IMR-90 (cell line): Measurements from ENCODE around the gene MRPL9. TPM values are rescaled to one million over a fixed set of nuclear protein-coding genes. Genes with fewer than 3 reads are reported as not detected.

Experiments
- ATAC-seq: fragments of 200-7000 bp; cut with Tn5 transposase; 2 replicates; pipeline ENCODE4 v1.9.1; 2020; ENCODE audit warnings: low read depth, mild to moderate bottlenecking, moderate library complexity
- BruUV-seq: library from RNA; stranded (reverse); fragments of 400-500 nt; replicated peaks from 2 replicates; lab custom pipeline; 2021; lab: Mats Ljungman, UMichigan
- CTCF ChIA-PET: fragments of 300-600 bp; formaldehyde crosslinking; extraction: SDS; loops from one replicate; lab custom pipeline; 2021; ENCODE audit warnings: antibody characterized with exemption; lab: Yijun Ruan, JAX
- POLR2A ChIA-PET: fragments of 300-600 bp; sonication (Branson Sonifier 250); formaldehyde crosslinking; loops from one replicate; lab custom pipeline; 2022; ENCODE audit warnings: antibody characterized with exemption; ENCODE audit not compliant: unreplicated experiment; lab: Charles Lee
- DNase-seq: peaks from one replicate; pipeline ENCODE4 v3.0.0; 2013
- H2AFZ ChIP-seq: replicated peaks from 2 replicates; pipeline ENCODE3; 2013; ENCODE audit warnings: low read length, mild to moderate bottlenecking; ENCODE audit not compliant: poor library complexity
- H2AK5ac ChIP-seq: 2 replicates; pipeline ENCODE4 v1.6.1; 2013; ENCODE audit warnings: low read depth, low read length, inconsistent platforms
- H2AK9ac ChIP-seq: replicated peaks from 2 replicates; pipeline ENCODE3; 2013; ENCODE audit warnings: mild to moderate bottlenecking, low read depth, low read length, moderate library complexity; ENCODE audit not compliant: poor library complexity
- H2BK120ac ChIP-seq: 2 replicates; pipeline ENCODE4 v1.6.1; 2013; ENCODE audit warnings: low read depth, low read length, inconsistent platforms
- H2BK15ac ChIP-seq: 3 replicates; pipeline ENCODE4 v1.6.1; 2013; ENCODE audit warnings: low read depth, low read length, inconsistent platforms
- H2BK20ac ChIP-seq: 2 replicates; pipeline ENCODE4 v1.6.1; 2013; ENCODE audit warnings: low read depth, mild to moderate bottlenecking, inconsistent platforms, low read length, moderate library complexity
- H2BK5ac ChIP-seq: 2 replicates; pipeline ENCODE4 v1.6.1; 2013; ENCODE audit warnings: mild to moderate bottlenecking, low read depth, low read length, inconsistent platforms; ENCODE audit not compliant: poor library complexity, severe bottlenecking
- H3K14ac ChIP-seq: replicated peaks from 2 replicates; pipeline ENCODE4 v1.6.1; 2013; ENCODE audit warnings: low read depth, low read length, inconsistent platforms
- H3K18ac ChIP-seq: 2 replicates; pipeline ENCODE4 v1.6.1; 2013; ENCODE audit warnings: low read depth, low read length, control low read depth
- H3K23ac ChIP-seq: 2 replicates; pipeline ENCODE4 v1.6.1; 2013; ENCODE audit warnings: low read depth, low read length, inconsistent platforms
- H3K27ac ChIP-seq: 2 replicates; pipeline ENCODE4 v1.5.1; 2013; ENCODE audit warnings: mild to moderate bottlenecking, control low read depth, low read length; ENCODE audit not compliant: insufficient read depth
- H3K27me3 ChIP-seq: 2 replicates; pipeline ENCODE4 v1.6.1; 2013; ENCODE audit warnings: low read length; ENCODE audit not compliant: control insufficient read depth, insufficient read depth
- H3K36me3 ChIP-seq: 2 replicates; pipeline ENCODE4 v1.6.1; 2013; ENCODE audit warnings: low read length, mixed read lengths; ENCODE audit not compliant: control insufficient read depth, insufficient read depth
- H3K4ac ChIP-seq: 2 replicates; pipeline ENCODE4 v1.6.1; 2013; ENCODE audit warnings: low read depth, low read length, inconsistent platforms
- H3K4me1 ChIP-seq: 2 replicates; pipeline ENCODE4 v1.6.1; 2013; ENCODE audit warnings: low read length, mixed read lengths; ENCODE audit not compliant: control insufficient read depth, insufficient read depth
- H3K4me2 ChIP-seq: 2 replicates; pipeline ENCODE4 v1.6.1; 2013; ENCODE audit warnings: low read depth, mild to moderate bottlenecking, control low read depth, low read length, moderate library complexity
- H3K4me3 ChIP-seq: 2 replicates; pipeline ENCODE4 v1.5.1; 2013; ENCODE audit warnings: low read depth, mild to moderate bottlenecking, control low read depth, low read length, moderate library complexity; ENCODE audit not compliant: insufficient read depth
- H3K56ac ChIP-seq: 2 replicates; pipeline ENCODE4 v1.6.1; 2013; ENCODE audit warnings: low read length, inconsistent platforms; ENCODE audit not compliant: insufficient read depth; ENCODE audit errors: extremely low read depth
- H3K79me1 ChIP-seq, 2 experiments: 2 replicates each; pipeline ENCODE4 v1.6.1; 2013; ENCODE audit warnings: low read length in 2 of 2, inconsistent platforms in 1 of 2, low read depth in 1 of 2
- H3K9ac ChIP-seq: 2 replicates; pipeline ENCODE4 v1.6.1; 2013; ENCODE audit warnings: low read depth, low read length, control low read depth
- H3K9me1 ChIP-seq: 2 replicates; pipeline ENCODE4 v1.6.1; 2013; ENCODE audit warnings: low read length, inconsistent platforms; ENCODE audit not compliant: insufficient read depth
- H3K9me3 ChIP-seq: 2 replicates; pipeline ENCODE4 v1.6.1; 2013; ENCODE audit warnings: low read length; ENCODE audit not compliant: control insufficient read depth, insufficient read depth
- H4K20me1 ChIP-seq: 2 replicates; pipeline ENCODE4 v1.6.1; 2013; ENCODE audit warnings: low read length, inconsistent platforms; ENCODE audit not compliant: insufficient read depth
- H4K5ac ChIP-seq: 2 replicates; pipeline ENCODE4 v1.6.1; 2013; ENCODE audit warnings: mild to moderate bottlenecking, low read depth, low read length, control low read depth
- H4K8ac ChIP-seq, 2 experiments: 2 replicates each; pipeline ENCODE4 v1.6.1; 2013; ENCODE audit warnings: low read depth in 2 of 2, low read length in 2 of 2, control low read depth in 1 of 2, inconsistent platforms in 1 of 2
- H4K91ac ChIP-seq: 2 replicates; pipeline ENCODE4 v1.6.1; 2013; ENCODE audit warnings: low read depth, low read length, inconsistent platforms; ENCODE audit not compliant: insufficient read depth
- CEBPB ChIP-seq: IDR thresholded peaks from 2 replicates; pipeline ENCODE4 v1.6.1; 2012; ENCODE audit warnings: low read depth, low read length, improper control_type of control experiment
- CHD1 ChIP-seq: IDR thresholded peaks from 2 replicates; pipeline ENCODE4 v1.6.1; 2012; ENCODE audit warnings: low read depth, low read length, improper control_type of control experiment
- MAFK ChIP-seq: IDR thresholded peaks from 2 replicates; pipeline ENCODE4 v1.6.1; 2012; ENCODE audit warnings: low read depth, low read length, improper control_type of control experiment
- MXI1 ChIP-seq: IDR thresholded peaks from 2 replicates; pipeline ENCODE4 v1.6.1; 2012; ENCODE audit warnings: low read depth, mild to moderate bottlenecking, low read length, moderate library complexity, borderline replicate concordance
- RFX5 ChIP-seq: IDR thresholded peaks from 2 replicates; pipeline ENCODE4 v1.8.0; 2012; ENCODE audit warnings: low read depth, mild to moderate bottlenecking, low read length, moderate library complexity
- SMC3 ChIP-seq: fragments of 150-350 bp; IDR thresholded peaks from 2 replicates; pipeline ENCODE4 v1.6.1; 2016; ENCODE audit warnings: low read depth, mild to moderate bottlenecking, antibody characterized with exemption, low read length, moderate library complexity
- WGBS, 2 experiments: methylation state at CpG; one replicate each; pipeline versions ENCODE4 v1.1.5 to v1.1.7; 2013; ENCODE audit warnings: missing lambda C conversion rate in 2 of 2; ENCODE audit not compliant: insufficient read length in 1 of 2; ENCODE audit errors: extremely low coverage in 2 of 2; 5-methylcytosine and 5-hydroxymethylcytosine counted together
- dilution Hi-C: fragments of 300-500 bp; cut with HindIII; formaldehyde crosslinking; loops from one replicate; pipeline ENCODE4 v1.14.3; 2018; ENCODE audit warnings: low sequenced_read_pairs; ENCODE audit not compliant: unreplicated experiment
- in situ Hi-C: fragments of 300-500 bp; cut with MboI; formaldehyde crosslinking; loops from 3 replicates; pipeline ENCODE4 v1.14.3; 2019; ENCODE audit warnings: low sequenced_read_pairs, inconsistent platforms, mixed read lengths
- intact Hi-C: fragments of 100-400 bp; cut with micrococcal nuclease; formaldehyde crosslinking; loops from 2 replicates; pipeline ENCODE4 v1.10.0; 2022
- polyA plus RNA-seq, 3 experiments: library from polyadenylated mRNA; depleted of rRNA; stranded (reverse); fragments of >200 nt; gene quantifications; 2 replicates each; pipeline ENCODE4 v1.2.3, GENCODE V29; 2012; ENCODE audit warnings: low replicate concordance in 1 of 3
- total RNA-seq: library from RNA; depleted of rRNA; stranded (reverse); fragments of >200 nt; gene quantifications from 2 replicates; pipeline ENCODE4 v1.2.3, GENCODE V29; 2012

MRPL9 gene
- total and polyA plus RNA-seq, 2 of the 4 experiments (the other 2 are of a cell fraction), result 65.4 to 87.5 TPM

- TF ChIP-seq RFX5, result no peak
- no peak for TF ChIP-seq MAFK
- no peak for TF ChIP-seq CHD1
- TF ChIP-seq MXI1, result peak; percentile 58; the same call in 1 of the 2 replicates
Observed at GRCh38 chr1:151762941-151763921, at the start of gene MRPL9 (continued).

GRCh38 chr1:151811181-151811580 lies 47.9 kb upstream of the MRPL9 start:
- dilution Hi-C loops, result no loop called here
- H2AK9ac ChIP-seq, result no peak overlapping the region

More at GRCh38 chr1:151811181-151811580, 47.9 kb upstream of the MRPL9 start:
- Histone ChIP-seq H2AK5ac (no peak overlapping the region), H3K18ac (no peak overlapping the region), H3K9me3 (no peaks in the 10 kb centered on the region), H2BK5ac (no peak overlapping the region), H4K20me1 (no peaks in the 10 kb centered on the region), H4K91ac (no peak overlapping the region), H2BK20ac (no peak overlapping the region), H4K5ac (no peak overlapping the region), H3K4ac (no peak overlapping the region), H3K56ac (no peak overlapping the region), H4K8ac (no peak overlapping the region), H3K14ac (no peak overlapping the region), H3K4me2 (no peak overlapping the region), H3K9ac (no peak overlapping the region), H3K23ac (no peak overlapping the region), H3K4me3 (no peak overlapping the region), H3K79me1 (no peaks in the 10 kb centered on the region), H3K27ac (no peak overlapping the region), H3K27me3 (peaks cover 73% of the 10 kb centered on the region), H3K4me1 (no peaks in the 10 kb centered on the region), H3K36me3 (no peaks in the 10 kb centered on the region), H3K9me1 (no peaks in the 10 kb centered on the region; the same call in 1 of the 2 replicates), H2BK120ac (no peak overlapping the region), H2AFZ (no peak overlapping the region), H2BK15ac (no peak overlapping the region)
- 67% methylated on average over 1 of the region's 9 CpGs; no CpG with 5 or more reads in 1 of the 2 experiments for WGBS, 2 experiments
- in situ Hi-C loops, result no loop called here
- TF ChIP-seq MXI1 (no peak), SMC3 (no peak), MAFK (no peak), CEBPB (no peak)
- no TSS peak for BruUV-seq
- ChIA-PET POLR2A (no interaction called here), CTCF (interaction anchor here (0.7 to 0.9 kb wide), 2 partner anchors 21 to 100 kb away, joined by 3 read pairs; partner anchors contain the start of gene TDRKH)
- ATAC-seq (no peak), DNase-seq (peak; percentile 2)
- intact Hi-C loops, result no loop called here
